Fibroblast of lung (primary cell): ENCODE data around the gene OTUD7B. TPM values are rescaled to one million over a fixed set of nuclear protein-coding genes. Genes with fewer than 3 reads are reported as not detected.

ENCODE experiments used
- DNase-seq, 2 donors: peaks; one replicate each; pipeline versions ENCODE4 v3.0.0 to v3.0.0-alpha.2; 2010; ENCODE audit warnings: low read depth in 2 of 2
- H2AFZ ChIP-seq: 2 replicates; pipeline ENCODE4 v1.5.1; 2012; ENCODE audit warnings: low read length, control low read depth, inconsistent platforms
- H3K27ac ChIP-seq: 2 replicates; pipeline ENCODE4 v1.5.1; 2011; ENCODE audit warnings: low read length, control low read depth; ENCODE audit not compliant: insufficient read depth
- H3K27me3 ChIP-seq: 2 replicates; pipeline ENCODE4 v1.5.1; 2011; ENCODE audit warnings: mild to moderate bottlenecking, low read length; ENCODE audit not compliant: control insufficient read depth, insufficient read depth
- H3K36me3 ChIP-seq: 2 replicates; pipeline ENCODE4 v1.5.1; 2011; ENCODE audit warnings: low read length; ENCODE audit not compliant: control insufficient read depth, insufficient read depth
- H3K4me1 ChIP-seq: 2 replicates; pipeline ENCODE4 v1.5.1; 2011; ENCODE audit warnings: low read length; ENCODE audit not compliant: control insufficient read depth, insufficient read depth; ENCODE audit errors: extremely low read depth
- H3K4me2 ChIP-seq: 2 replicates; pipeline ENCODE4 v1.5.1; 2011; ENCODE audit warnings: low read length, control low read depth; ENCODE audit not compliant: insufficient read depth; ENCODE audit errors: extremely low read depth
- H3K4me3 ChIP-seq, 4 experiments: fragments of 200-600 bp in 1 of 4; sonication (generic) in 1 of 4; replicated peaks in 1 of 4; 2 replicates each; pipeline ENCODE4 v1.5.1; 2011 to 2016; ENCODE audit warnings: low read length in 4 of 4, low read depth in 3 of 4, mild to moderate bottlenecking in 3 of 4, control low read depth in 2 of 4, inconsistent platforms in 1 of 4, mixed read lengths in 1 of 4; ENCODE audit not compliant: insufficient read depth in 1 of 4; ENCODE audit errors: control extremely low read depth in 1 of 4
- H3K79me2 ChIP-seq: 2 replicates; pipeline ENCODE4 v1.5.1; 2012; ENCODE audit warnings: mild to moderate bottlenecking, low read length, inconsistent platforms; ENCODE audit not compliant: control insufficient read depth, insufficient read depth
- H3K9ac ChIP-seq: 2 replicates; pipeline ENCODE4 v1.5.1; 2011; ENCODE audit warnings: mild to moderate bottlenecking, low read length, control low read depth; ENCODE audit not compliant: insufficient read depth
- H3K9me3 ChIP-seq: 2 replicates; pipeline ENCODE4 v1.5.1; 2012; ENCODE audit warnings: low read depth, low read length; ENCODE audit not compliant: control insufficient read depth, insufficient read depth
- H4K20me1 ChIP-seq: 2 replicates; pipeline ENCODE4 v1.5.1; 2011; ENCODE audit warnings: low read length; ENCODE audit not compliant: control insufficient read depth, insufficient read depth; ENCODE audit errors: extremely low read depth
- CTCF ChIP-seq, 2 donors: IDR thresholded peaks in 1 of 2; conservative IDR thresholded peaks in 1 of 2; 1 replicate in 1 of 2; 2 replicates in 1 of 2; pipeline ENCODE4 v1.5.1; 2011 to 2012; ENCODE audit warnings: low read length in 2 of 2, control low read depth in 1 of 2, inconsistent platforms in 1 of 2, low read depth in 1 of 2, mild to moderate bottlenecking in 1 of 2
- EZH2 ChIP-seq: IDR thresholded peaks from 2 replicates; pipeline ENCODE4 v1.5.1; 2012; ENCODE audit warnings: low read length, control low read depth, mild to moderate bottlenecking; ENCODE audit errors: missing control alignments
- polyA plus RNA-seq, 2 donors: library from polyadenylated mRNA; depleted of rRNA in 1 of 2; stranded (reverse) in 1 of 2; unstranded in 1 of 2; fragments of >200 nt; gene quantifications; 2 replicates each; pipeline ENCODE4 v1.2.1, GENCODE V29; 2011 to 2012; ENCODE audit warnings: missing spikeins in 1 of 2
- total RNA-seq: library from RNA; depleted of rRNA; stranded (reverse); fragments of >200 nt; gene quantifications from 2 replicates; pipeline ENCODE4 v1.2.1, GENCODE V29; 2014

Gene OTUD7B
- total and polyA plus RNA-seq, 2 donors (not counting 1 experiment from before 2014, with no cell fraction given) = 10.1 to 17.3 TPM

- peaks cover 14% of the 10 kb centered on the region for H3K4me1 ChIP-seq
- H3K9me3 ChIP-seq = no peaks in the 10 kb centered on the region
- no peaks in the 10 kb centered on the region for H3K36me3 ChIP-seq
- no peaks in the 10 kb centered on the region for H3K27me3 ChIP-seq
- no peak overlapping the region for H3K4me2 ChIP-seq
- H3K9ac ChIP-seq = no peak overlapping the region
- H2AFZ ChIP-seq = no peak overlapping the region
- peak in 1 of 2 donors; percentile 14 for DNase-seq
- H3K27ac ChIP-seq = no peak overlapping the region
- peak overlapping the region in 1 of 4 experiments; percentile 79 for H3K4me3 ChIP-seq
- TF ChIP-seq EZH2 = no peak
- TF ChIP-seq CTCF (conservative IDR thresholded peaks at IDR 0.05 in 1 of 2, IDR thresholded peaks at IDR 0.05 in 1 of 2; ENCODE audit: low read depth in 1 of 2, low read length in 2 of 2) = no peak
- H4K20me1 ChIP-seq = no peaks in the 10 kb centered on the region
- H3K79me2 ChIP-seq = peaks cover 3% of the 10 kb centered on the region
These were observed 72.8 kb downstream of the OTUD7B start for GRCh38 chr1:149937759-149938158.

DNA sequence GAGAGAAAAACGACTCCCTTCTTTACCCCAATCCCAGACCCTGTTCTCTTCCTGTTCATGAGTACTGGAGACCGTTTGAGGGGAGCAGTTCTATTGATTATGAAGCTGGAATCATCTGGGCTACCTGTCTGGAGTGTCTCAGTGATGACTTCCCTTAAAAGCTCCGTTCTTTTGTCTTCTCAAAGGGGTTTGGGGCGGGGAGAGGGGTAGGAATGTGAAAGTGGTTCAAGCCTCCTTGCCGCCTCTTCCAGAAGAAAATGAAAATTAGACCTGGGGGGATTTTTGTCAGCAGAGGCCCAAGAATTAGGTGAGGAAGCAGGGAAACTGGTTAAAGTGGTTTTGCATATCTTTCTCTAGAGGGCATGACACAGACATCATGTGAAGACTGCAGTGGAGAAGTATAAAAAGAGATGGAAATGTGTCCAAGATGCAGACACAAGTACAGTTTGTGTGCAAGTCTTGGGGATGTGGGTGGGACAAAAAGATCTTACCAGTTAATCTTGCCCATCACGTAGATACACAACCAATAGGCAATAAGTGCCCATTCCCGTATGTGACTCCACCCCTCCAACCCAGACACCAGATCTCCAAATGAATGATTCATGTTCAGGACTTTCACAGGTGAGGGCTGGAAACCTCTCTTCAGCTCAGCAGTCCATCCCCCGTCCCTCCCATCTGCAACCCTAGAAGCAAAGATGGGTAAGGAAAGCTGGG is 73.4 kb downstream of the OTUD7B start:
- H3K9ac ChIP-seq = peak overlapping the region; percentile 51
- peak; percentile 51 to 81 for DNase-seq

More for the DNA sequence above, 73.4 kb downstream of the OTUD7B start:
- peak overlapping the region; percentile 49 for H3K27ac ChIP-seq
- H3K4me1 ChIP-seq = peaks cover 14% of the 10 kb centered on the region
- peak overlapping the region; percentile 70 for H2AFZ ChIP-seq
- H3K79me2 ChIP-seq = peaks cover 3% of the 10 kb centered on the region
- no peaks in the 10 kb centered on the region for H3K9me3 ChIP-seq
- peak overlapping the region; percentile 91 for H3K4me2 ChIP-seq
- H3K27me3 ChIP-seq = no peaks in the 10 kb centered on the region
- TF ChIP-seq CTCF (conservative IDR thresholded peaks at IDR 0.05 in 1 of 2, IDR thresholded peaks at IDR 0.05 in 1 of 2; ENCODE audit: low read depth in 1 of 2, low read length in 2 of 2) (peak; percentile 3 to 11), EZH2 (no peak)
- no peaks in the 10 kb centered on the region for H3K36me3 ChIP-seq
- peak overlapping the region; percentile 72 to 80 (median 78) for H3K4me3 ChIP-seq
- H4K20me1 ChIP-seq = no peaks in the 10 kb centered on the region
